ENCODE data around the gene MICA.

GRCh38 chr6:31419842-31420241 is 16.4 kb downstream of the MICA start:
- TF ChIP-seq CTCF (IDR thresholded peaks at IDR 0.05) (no peak), POLR2AphosphoS5 (IDR thresholded peaks at IDR 0.05; ENCODE audit: insufficient read depth in 1 of 2, low read depth in 1 of 2) (no peak)
